GM18499 (cell line): ENCODE measurements around the gene SELENOF.

Experiments
- ATAC-seq: cut with Tn5 transposase; IDR thresholded peaks from one replicate; pipeline ENCODE4 v1.9.1; 2021; ENCODE audit warnings: moderate number of reproducible peaks; ENCODE audit not compliant: insufficient read depth, unreplicated experiment

Gene SELENOF

GRCh38 chr1:86860424-86860823, 53.5 kb downstream of the SELENOF start:
- no peak for ATAC-seq

GRCh38 chr1:86860020-86860419, 53.9 kb downstream of the SELENOF start:
- no peak for ATAC-seq

- ATAC-seq: no peak
These were observed 55.2 kb downstream of the SELENOF start for GRCh38 chr1:86858524-86859261.

GRCh38 chr1:86856196-86856595, 57.7 kb downstream of the SELENOF start:
- ATAC-seq: no peak

- ATAC-seq: no peak
These were observed 59.6 kb downstream of the SELENOF start for GRCh38 chr1:86854352-86854751.

- ATAC-seq: no peak
These were observed 61.0 kb downstream of the SELENOF start for GRCh38 chr1:86852782-86853408.

- no peak for ATAC-seq
These were observed 61.6 kb downstream of the SELENOF start for GRCh38 chr1:86852289-86852688.

GRCh38 chr1:86849756-86850155, 64.2 kb downstream of the SELENOF start:
- no peak for ATAC-seq

GRCh38 chr1:86848654-86849053, 65.3 kb downstream of the SELENOF start:
- ATAC-seq: no peak

- ATAC-seq: no peak
These were observed 67.7 kb downstream of the SELENOF start for GRCh38 chr1:86846164-86846647.

- no peak for ATAC-seq
These were observed 68.4 kb downstream of the SELENOF start for GRCh38 chr1:86845514-86845913.

GRCh38 chr1:86841116-86841515, 72.8 kb downstream of the SELENOF start:
- ATAC-seq: no peak

- no peak for ATAC-seq
These were observed 80.3 kb downstream of the SELENOF start for GRCh38 chr1:86833461-86834215.

- no peak for ATAC-seq
These were observed 81.5 kb downstream of the SELENOF start for GRCh38 chr1:86832433-86832832.

GRCh38 chr1:86829321-86829720, 84.6 kb downstream of the SELENOF start:
- ATAC-seq: no peak

- ATAC-seq: no peak
These were observed 85.9 kb downstream of the SELENOF start for GRCh38 chr1:86828024-86828423.

- no peak for ATAC-seq
These were observed 87.1 kb downstream of the SELENOF start for GRCh38 chr1:86826856-86827255.

- no peak for ATAC-seq
These were observed 88.6 kb downstream of the SELENOF start for GRCh38 chr1:86825319-86825718.

- ATAC-seq: no peak
These were observed 90.0 kb downstream of the SELENOF start for GRCh38 chr1:86823821-86824500.

GRCh38 chr1:86823386-86823785, 90.5 kb downstream of the SELENOF start:
- ATAC-seq: no peak

- ATAC-seq: no peak
These were observed 91.5 kb downstream of the SELENOF start for GRCh38 chr1:86822459-86822858.
